Activated CD4-positive, CD25-positive, alpha-beta regulatory T cell treated with anti-CD3 and anti-CD28 coated beads, Interleukin-2, amount 50 U/mL, for 24 hours (primary cell): ENCODE measurements around the gene COL27A1.

Experiments used
- ATAC-seq, 2 donors: fragments of 150-1000 bp; cut with Tn5 transposase; one replicate each; pipeline ENCODE4 v1.10.0; 2021; ENCODE audit warnings: mild to moderate bottlenecking in 1 of 2, moderate library complexity in 1 of 2

COL27A1 gene

DNA sequence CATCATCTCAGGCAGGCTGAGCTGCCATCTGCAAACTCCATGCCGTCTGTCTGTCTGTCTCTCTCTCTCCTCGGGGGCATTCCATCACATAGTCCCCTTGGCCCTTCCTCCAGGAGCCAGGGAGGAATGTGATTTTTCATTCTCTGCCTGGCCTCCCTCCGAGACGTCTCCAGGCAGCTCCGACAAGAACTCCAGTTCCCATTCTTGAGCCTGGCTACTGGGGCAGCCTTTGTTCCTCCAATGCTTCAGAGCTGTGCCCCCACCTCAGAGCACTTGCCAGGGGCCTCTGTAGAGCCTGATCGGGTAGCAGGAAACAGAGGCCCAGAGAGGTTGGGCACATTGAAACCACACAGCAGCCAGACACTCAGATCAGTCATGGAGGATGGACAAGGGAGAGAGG is 74.0 kb downstream of the COL27A1 start:
- no peak for ATAC-seq

DNA sequence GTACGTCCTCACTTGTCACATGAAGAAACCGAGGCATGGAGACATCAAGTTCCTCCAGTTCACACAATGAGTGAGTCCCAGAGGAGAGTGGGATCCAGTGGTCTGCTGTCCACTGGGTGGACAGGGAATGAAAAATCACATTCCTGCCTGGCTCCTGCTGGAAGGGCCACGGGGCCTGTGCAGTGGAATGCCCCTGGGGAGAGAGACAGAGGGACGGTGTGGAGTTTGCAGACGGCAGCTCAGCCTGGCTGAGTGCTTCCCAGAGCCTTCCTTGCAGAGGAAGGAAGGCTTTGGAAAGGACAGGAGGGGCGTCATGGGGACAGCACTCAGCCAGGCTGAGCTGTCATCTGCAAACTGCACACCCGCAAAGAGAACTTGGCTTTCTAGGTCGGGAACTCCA is 74.7 kb downstream of the COL27A1 start:
- ATAC-seq: no peak

DNA sequence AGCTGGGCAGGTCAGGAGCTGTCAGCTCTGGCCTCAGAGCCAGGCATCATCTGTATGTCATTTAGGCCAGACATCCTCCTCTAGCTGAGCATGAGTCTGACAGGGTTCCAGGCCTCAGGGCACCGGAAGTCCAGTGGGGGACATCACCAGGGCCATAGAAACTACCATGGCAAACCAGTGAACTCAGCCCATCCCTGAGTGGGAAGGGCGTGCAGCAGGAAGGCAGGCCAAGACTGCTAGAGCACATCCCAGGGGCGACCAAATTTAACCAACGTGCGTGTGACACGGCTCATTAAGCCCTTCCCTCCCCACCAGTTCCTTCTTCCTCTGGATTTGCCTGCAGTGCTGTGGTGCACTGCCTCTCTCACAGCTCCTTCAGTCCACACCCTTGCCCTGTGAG is 75.9 kb downstream of the COL27A1 start:
- no peak for ATAC-seq

DNA sequence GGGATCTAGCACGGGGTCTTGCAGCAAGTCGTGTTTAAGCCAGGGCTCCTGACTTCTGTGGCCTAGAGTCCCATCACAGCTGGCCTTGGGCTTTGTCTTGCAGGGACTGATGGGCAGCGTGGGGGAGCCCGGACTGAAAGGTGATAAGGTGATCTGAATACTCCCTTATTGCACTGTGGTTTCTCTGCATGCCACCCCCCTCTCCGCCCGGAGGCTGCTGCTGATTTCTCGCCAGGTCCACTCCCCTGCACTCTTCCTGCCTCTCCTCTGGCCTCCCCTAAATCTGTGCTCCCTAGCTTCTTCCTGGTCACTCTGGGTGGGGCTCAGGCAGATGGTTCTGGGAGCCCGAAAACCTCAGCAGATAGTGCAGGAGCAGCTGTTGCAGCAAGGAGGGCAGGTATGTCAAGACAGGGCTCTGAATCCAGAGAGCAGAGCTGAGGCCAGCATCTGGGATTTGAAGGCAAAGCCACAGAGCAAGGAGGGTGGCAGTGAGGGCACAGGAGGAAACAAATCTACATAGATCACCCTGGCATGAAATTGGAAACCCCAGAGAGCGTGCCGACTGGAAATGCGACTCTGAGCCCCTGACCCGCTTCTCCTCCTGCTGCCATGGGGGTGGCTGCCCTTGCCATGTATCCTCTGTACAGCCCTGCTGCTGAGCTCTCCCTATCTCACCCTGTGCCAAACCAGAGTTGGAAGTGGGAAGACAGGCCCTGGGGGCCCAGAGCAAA is 76.5 kb downstream of the COL27A1 start:
- no peak for ATAC-seq

DNA sequence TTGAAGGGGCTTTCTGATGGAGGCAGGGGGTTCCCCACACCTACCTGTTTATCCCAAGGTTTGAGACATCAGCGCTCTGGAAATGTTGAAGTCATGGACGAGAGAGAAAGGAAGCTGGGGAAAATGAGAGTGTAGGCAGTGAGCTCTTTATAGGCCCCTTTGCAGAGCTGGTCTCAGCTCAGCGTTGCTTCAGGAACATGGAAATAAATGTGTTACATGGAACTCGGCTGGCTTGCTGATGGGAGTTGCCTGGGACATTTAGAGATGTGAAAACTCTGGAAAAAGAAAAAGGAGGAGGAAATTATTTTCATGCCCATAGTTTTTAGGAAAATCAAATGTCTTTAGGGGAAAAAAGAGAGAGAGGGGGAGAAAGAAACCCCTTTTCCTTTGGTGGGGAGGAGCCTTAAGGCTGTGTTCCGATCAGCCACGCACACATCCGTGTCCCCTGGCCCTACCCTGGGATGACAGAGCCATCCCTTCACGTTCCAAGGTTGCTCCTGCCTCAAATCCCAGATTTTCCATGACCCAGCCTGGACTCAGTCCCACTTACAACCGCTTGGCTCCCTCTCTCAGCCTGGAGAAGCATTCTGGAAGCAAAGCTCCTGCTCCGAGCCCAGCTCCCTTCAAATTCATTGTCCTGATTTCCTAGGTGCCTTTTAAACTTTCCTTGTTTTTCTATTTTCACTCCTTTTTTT is 78.3 kb downstream of the COL27A1 start:
- no peak for ATAC-seq

DNA sequence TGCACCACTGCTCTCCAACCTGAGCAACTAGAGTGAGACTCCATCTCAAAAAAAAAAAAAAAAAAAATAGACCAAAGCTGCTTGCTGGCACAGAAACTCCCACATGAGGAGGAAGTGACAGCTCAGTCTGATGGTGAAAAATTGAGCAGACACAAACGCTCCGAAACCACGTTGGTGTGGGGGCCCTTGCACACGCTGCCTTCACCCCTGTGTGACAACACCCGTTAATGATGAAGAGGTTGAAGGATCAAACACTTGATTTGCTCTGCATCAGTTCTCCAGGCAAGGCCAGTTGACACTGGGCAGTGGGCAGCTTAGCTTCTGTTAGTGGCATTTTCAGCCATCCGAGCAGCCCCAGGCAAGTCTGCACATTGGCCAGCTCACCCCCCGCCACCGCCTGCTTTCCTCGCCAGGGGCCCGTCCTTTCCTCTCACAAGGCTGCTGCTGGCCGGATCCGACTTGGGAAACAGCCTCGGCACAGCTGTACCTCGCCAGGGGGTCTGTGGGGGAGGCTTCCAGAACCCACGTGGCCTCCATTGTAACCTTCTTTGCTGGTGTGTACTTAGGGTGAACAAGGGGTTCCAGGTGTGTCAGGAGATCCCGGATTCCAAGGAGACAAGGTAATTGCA is 79.8 kb downstream of the COL27A1 start:
- ATAC-seq: no peak

DNA sequence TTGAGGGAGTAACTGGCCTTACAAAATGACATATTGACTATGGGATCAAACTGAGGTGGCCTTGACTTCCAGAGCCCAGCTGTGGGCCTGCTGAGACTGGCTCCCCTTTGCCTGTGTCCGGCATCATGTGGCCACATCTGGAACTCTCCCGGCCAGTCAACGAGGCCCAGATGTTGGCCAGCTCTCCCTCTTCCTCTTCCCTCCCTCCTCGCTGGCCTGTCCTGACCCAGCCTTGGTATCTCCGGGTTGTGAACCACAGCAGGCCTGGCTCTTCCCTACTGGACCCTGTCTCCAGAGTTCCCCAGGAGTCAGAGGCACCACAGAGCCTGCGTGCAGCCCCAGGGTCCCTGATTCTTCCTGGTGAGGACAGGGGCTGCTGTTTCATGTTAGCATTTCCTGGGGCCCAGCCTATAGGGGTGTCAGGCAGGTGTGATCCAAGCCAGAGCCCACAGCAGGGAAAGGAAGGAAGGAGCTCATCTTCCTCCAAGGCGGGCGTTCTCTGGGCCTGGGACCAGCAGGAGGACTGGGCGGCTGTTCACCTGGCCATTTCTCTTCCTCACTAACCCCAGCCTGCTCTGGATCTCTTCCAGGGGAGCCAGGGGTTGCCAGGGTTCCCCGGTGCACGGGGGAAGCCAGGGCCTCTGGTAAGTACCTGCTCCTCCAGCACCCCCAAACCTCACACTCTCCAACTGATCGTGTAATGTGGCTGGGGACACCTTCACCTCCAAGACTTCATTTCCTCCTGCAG is 81.2 kb downstream of the COL27A1 start:
- ATAC-seq: no peak

DNA sequence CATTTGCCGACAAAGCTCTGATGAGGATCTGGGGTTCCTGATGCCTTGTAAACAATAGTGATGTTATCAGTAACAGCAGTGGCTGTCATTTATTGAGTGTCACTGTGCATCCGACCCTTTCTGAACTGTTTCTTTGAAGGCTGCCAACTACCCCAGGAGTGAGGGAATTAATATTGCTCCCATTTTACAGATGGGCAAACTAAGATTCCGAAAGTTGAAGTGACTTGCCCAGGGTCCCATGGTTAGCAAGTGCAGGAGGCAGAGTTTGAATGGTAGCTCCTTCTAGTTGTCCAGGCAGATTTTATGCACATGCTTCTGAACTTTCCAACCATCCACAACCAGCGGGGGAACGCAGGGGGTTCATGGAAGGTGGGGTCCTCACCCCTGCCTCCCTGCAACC is 81.9 kb downstream of the COL27A1 start:
- ATAC-seq: no peak

DNA sequence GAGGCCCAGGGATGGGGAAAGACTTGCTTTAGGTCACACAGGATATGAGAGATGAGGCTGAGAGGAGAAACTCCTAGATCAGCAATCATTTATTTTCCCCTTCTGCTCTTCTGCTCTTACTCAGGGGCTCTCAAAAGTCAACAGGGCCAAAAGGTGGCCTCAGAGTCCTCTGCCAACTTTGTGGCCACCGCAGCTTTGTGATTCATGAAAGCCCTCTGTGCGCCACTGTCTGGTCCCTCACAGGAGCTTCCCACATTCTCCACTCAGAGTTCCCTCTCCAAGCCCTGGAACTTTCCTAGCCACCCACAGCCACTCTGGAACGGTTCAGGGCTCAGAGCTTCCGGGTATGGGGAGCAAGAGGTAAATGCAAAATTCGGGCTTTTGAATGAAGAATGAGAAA is 82.4 kb downstream of the COL27A1 start:
- ATAC-seq: no peak

DNA sequence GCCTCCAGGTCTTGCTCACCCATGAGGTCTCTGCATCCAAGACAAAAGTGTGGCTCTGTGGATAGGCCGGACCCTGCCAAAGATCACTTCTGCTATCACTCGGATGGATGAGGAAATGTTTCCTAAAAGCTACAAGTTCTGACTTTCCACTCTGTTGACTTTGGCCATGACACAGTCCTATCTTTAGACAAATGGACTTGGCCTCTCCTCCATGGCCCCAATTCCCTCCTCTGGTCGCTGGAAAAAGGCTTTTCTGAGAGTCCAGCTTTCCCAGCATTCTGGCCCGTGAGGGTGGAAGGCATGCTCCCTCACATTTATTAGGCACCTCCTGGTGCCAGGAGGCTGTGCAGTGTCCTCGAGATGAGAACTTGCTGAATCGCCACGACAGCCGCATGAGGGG is 83.1 kb downstream of the COL27A1 start:
- ATAC-seq: no peak

DNA sequence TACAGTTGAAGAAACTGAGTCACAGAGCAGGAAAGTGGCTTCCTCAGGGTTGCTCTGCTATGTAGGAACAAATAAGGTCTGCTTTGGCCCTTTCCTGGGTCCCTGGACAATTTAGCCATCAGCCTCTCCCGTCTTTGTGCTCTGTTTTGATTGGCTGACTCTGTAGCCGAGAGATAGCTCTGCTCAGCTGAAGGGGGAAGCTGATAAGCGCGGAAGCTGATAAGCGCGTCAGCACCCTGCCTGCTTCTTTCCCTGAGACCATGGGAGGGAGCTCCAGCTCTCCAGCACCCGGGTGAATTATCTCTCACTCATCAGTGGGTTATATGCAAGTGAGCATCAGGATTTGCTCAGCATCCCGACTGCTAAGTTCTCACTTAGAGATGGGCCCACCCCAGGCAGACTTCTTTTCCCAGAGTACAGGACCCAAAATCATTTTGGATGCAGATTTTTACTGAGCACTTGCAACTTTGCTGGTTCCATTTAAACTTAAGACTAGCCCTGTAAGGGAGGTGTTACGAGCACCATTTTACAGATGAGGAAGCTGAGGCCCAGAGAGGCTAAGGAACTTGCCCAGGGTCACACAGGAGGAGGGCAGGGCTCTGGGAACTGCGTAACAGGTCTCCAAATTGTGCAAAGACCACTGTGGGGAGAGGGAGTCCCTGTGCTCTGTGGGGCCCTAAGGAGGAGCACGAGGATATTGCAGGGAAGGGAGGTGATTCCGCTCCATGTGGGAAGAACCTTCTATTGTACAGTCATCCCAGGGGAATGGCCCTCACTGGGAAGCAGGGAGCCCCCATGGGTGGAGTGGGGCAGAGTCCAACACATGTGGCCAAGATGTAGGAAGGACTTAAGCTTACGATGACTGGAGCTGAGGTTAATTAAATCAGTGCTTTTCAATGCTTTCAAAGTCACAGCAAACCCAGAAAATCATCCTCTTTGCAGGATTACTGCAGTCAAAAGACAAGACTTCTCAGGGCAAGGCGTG is 83.8 kb downstream of the COL27A1 start:
- no peak for ATAC-seq

DNA sequence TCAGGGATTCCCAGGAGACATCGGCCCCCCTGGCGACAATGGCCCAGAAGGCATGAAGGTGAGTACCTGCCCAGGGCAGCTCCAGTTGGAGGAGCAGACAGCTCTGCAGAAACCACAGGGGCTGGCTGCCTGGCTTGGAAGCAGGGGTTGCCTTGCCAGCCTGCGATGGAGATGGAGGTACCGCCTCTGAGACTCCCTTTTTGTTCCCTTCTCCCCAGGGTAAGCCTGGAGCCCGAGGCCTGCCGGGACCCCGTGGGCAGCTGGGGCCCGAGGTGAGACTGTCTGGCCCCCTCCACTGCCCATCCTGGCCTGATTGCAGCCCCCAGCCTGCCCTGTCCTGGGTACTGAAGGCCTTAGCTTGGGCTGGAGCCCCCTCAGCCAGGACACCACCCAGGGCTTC is 84.9 kb downstream of the COL27A1 start:
- ATAC-seq: no peak

DNA sequence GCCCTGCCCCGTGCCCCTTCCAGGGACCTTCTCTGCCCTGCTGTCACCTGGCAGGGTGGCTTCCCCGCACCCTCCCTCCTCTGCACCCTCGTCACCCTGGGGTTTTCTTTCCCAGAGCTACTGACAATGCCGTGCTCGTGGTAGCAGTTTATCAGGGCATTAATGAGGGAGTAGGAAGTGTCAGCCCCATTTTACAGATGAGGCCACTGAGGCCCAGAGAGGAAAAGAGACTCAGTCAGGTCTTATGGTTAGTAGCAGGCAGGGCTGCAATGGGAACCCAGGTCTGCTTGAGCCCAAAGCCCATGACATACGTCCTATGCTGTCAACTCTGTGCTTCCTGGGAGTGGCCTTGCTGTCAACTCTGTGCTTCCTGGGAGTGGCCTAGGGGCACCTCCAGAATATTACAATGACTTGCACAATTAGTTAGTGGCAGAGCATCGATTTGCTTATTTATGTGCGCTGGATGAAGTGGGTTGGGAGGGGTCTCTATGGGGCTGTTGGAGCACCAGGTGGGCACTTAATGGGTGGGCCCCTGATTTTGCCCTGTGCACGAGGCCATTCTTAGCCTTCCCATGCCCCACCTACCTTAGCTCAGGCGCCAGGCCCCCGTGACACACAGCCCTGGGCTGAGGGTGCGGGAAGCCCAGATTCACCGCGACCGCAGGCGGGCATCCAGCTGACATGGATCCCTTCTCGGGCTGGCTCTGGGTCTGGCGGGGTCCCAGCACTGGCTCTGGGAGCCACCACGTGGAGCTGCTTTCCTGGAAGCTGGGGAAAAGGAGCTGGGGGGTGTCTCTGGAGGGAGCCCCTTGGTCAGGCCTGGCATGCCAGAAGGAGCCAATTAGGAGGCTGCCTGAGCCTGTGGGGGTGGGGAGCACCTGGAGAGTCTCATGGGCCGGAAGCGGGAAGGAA is 85.6 kb downstream of the COL27A1 start:
- no peak for ATAC-seq

DNA sequence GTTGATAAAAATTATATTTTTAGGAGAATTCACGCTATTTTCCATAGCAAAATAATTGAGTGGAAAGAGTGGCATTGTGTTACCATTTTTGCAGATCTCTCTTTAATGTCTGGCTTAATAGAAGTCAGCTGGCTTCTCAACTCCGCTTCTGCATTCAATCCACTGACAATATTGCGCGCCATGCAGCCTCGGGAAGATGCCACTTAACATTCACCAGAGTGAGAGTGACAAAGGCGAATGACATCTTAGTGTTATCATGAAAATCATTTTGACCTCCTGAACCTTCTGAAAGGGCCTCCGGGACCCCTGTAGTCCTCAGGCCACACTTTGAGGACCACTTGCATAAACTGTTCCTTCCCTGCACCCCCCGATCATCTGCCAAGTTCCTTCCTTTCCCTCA is 87.5 kb downstream of the COL27A1 start:
- no peak for ATAC-seq

DNA sequence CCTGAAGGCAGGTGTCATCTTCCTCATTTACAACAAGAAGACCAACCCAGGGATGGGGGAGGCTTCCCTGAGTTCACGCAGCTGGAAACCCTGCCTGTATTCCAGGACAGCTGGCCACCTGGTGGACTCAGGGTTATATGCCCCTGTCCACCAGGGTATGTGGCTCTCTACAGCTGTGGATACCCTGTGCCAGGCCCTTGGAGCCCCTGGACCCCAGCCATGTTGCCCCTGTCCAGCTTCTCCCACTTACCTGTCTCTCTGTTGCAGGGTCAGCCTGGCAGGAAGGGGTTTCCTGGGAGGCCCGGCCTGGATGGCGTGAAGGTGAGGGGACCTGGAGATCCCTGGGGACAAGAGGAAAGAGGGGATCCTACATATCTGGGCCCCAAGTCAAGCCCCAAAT is 87.9 kb downstream of the COL27A1 start:
- no peak for ATAC-seq

DNA sequence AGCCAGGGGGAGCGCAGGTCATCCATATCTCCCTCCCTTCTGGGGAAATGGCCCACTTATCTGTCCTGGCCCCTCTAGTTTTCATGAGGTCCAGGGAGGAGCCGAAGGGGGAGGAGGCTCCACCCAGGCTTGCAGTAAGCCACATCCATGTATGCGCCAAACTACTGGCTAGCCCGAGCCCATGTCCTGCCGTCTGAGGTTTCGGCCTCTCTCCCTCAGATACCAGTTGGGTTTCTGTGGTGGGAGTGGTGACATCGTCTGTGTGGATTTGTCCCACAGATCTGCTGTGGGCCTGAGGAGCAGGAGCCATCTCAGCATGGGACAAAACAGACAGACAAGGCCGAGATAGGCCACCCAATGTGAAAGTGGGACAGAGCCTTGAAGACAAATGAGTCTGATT is 89.2 kb downstream of the COL27A1 start:
- ATAC-seq: no peak

DNA sequence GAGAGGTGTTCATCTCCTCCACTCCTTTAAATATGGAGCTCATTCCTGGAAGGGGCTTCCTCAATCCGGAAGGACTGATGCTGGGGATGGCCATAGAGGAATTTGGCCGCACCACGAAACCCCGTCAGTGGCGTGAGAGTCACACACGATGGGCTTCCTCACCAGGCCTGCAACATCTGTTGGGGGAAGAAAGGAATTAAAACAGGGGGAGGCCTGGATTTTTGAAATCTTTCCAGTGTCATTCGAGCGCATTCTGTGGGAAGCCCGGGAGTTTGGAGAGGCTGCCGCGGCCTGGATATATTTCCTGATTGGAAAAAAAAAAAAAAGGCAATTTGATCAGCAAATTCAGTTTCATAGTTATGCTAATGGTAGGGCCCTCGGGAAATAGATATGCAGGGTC is 91.2 kb downstream of the COL27A1 start:
- ATAC-seq: no peak

DNA sequence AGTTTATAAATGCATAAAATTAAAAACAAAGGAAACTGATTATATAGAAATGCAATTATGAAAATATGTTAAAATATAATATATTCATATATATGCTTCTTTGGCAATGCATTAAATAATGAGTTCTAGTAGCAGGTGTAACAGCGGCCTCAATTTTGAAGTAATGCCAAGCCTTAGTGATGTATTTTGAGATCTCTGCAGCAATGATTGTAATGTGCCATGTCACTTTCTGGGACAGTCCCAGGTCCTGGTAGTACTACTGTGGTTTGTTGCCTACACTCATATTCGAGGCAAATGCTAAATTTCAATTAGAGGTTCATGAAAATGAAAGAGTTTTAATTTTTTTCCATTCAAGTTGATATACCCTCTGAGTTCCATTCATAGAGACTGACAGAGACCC is 91.7 kb downstream of the COL27A1 start:
- ATAC-seq: no peak

DNA sequence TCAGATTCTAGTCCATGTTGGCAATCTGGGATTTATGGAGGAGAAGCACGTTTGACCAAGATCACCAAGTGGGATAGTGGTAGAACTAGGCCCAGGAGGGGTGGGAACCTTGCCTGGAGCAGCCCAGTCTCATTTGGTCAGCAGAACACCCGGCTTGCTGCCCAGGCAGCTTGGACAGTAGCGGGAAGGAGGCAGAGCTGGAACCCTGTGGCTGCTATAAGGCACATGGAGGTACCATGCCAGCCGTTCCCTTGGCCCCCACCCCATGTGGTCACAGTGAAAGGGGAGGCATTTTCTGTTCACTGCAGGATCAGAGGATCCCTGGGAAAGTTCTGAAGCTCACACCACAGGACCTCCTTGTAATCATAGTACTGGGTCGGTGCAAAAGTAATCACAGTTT is 92.2 kb downstream of the COL27A1 start:
- ATAC-seq: no peak

DNA sequence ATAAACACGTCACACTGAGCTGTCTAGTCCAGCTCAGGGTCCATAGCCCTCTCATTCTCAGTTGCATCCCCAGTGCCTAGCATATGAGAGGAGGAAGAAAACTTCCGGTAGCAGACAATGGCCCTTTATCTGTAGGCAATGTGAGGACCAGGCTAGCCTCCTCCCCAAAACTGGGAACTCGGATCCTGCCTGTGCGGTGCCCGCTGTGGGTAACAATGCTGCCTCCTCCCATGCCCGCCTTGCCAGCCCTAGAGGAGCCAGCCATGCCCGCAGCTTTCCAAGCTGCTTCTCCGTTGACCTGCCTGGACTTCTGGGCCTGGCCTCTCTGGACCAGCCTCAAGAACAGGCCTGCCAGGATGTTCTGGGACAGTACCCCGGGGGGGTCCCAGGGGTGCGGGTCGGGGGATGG is 93.0 kb downstream of the COL27A1 start:
- no peak for ATAC-seq
